IMR-90 (cell line): ENCODE data around the gene HAS3. TPM values are rescaled to one million over a fixed set of nuclear protein-coding genes. Genes with fewer than 3 reads are reported as not detected.

ENCODE experiments used
- ATAC-seq: fragments of 200-7000 bp; cut with Tn5 transposase; 2 replicates; pipeline ENCODE4 v1.9.1; 2020; ENCODE audit warnings: low read depth, mild to moderate bottlenecking, moderate library complexity
- BruUV-seq: library from RNA; stranded (reverse); fragments of 400-500 nt; replicated peaks from 2 replicates; lab custom pipeline; 2021; lab: Mats Ljungman, UMichigan
- CTCF ChIA-PET: fragments of 300-600 bp; formaldehyde crosslinking; extraction: SDS; loops from one replicate; lab custom pipeline; 2021; ENCODE audit warnings: antibody characterized with exemption; lab: Yijun Ruan, JAX
- POLR2A ChIA-PET: fragments of 300-600 bp; sonication (Branson Sonifier 250); formaldehyde crosslinking; loops from one replicate; lab custom pipeline; 2022; ENCODE audit warnings: antibody characterized with exemption; ENCODE audit not compliant: unreplicated experiment; lab: Charles Lee
- DNase-seq: peaks from one replicate; pipeline ENCODE4 v3.0.0; 2013
- H2AFZ ChIP-seq: replicated peaks from 2 replicates; pipeline ENCODE3; 2013; ENCODE audit warnings: low read length, mild to moderate bottlenecking; ENCODE audit not compliant: poor library complexity
- H2AK5ac ChIP-seq: 2 replicates; pipeline ENCODE4 v1.6.1; 2013; ENCODE audit warnings: low read depth, low read length, inconsistent platforms
- H2AK9ac ChIP-seq: replicated peaks from 2 replicates; pipeline ENCODE3; 2013; ENCODE audit warnings: mild to moderate bottlenecking, low read depth, low read length, moderate library complexity; ENCODE audit not compliant: poor library complexity
- H2BK120ac ChIP-seq: 2 replicates; pipeline ENCODE4 v1.6.1; 2013; ENCODE audit warnings: low read depth, low read length, inconsistent platforms
- H2BK15ac ChIP-seq: 3 replicates; pipeline ENCODE4 v1.6.1; 2013; ENCODE audit warnings: low read depth, low read length, inconsistent platforms
- H2BK20ac ChIP-seq: 2 replicates; pipeline ENCODE4 v1.6.1; 2013; ENCODE audit warnings: low read depth, mild to moderate bottlenecking, inconsistent platforms, low read length, moderate library complexity
- H2BK5ac ChIP-seq: 2 replicates; pipeline ENCODE4 v1.6.1; 2013; ENCODE audit warnings: mild to moderate bottlenecking, low read depth, low read length, inconsistent platforms; ENCODE audit not compliant: poor library complexity, severe bottlenecking
- H3K14ac ChIP-seq: replicated peaks from 2 replicates; pipeline ENCODE4 v1.6.1; 2013; ENCODE audit warnings: low read depth, low read length, inconsistent platforms
- H3K18ac ChIP-seq: 2 replicates; pipeline ENCODE4 v1.6.1; 2013; ENCODE audit warnings: low read depth, low read length, control low read depth
- H3K23ac ChIP-seq: 2 replicates; pipeline ENCODE4 v1.6.1; 2013; ENCODE audit warnings: low read depth, low read length, inconsistent platforms
- H3K27ac ChIP-seq: 2 replicates; pipeline ENCODE4 v1.5.1; 2013; ENCODE audit warnings: mild to moderate bottlenecking, control low read depth, low read length; ENCODE audit not compliant: insufficient read depth
- H3K27me3 ChIP-seq: 2 replicates; pipeline ENCODE4 v1.6.1; 2013; ENCODE audit warnings: low read length; ENCODE audit not compliant: control insufficient read depth, insufficient read depth
- H3K36me3 ChIP-seq: 2 replicates; pipeline ENCODE4 v1.6.1; 2013; ENCODE audit warnings: low read length, mixed read lengths; ENCODE audit not compliant: control insufficient read depth, insufficient read depth
- H3K4ac ChIP-seq: 2 replicates; pipeline ENCODE4 v1.6.1; 2013; ENCODE audit warnings: low read depth, low read length, inconsistent platforms
- H3K4me1 ChIP-seq: 2 replicates; pipeline ENCODE4 v1.6.1; 2013; ENCODE audit warnings: low read length, mixed read lengths; ENCODE audit not compliant: control insufficient read depth, insufficient read depth
- H3K4me2 ChIP-seq: 2 replicates; pipeline ENCODE4 v1.6.1; 2013; ENCODE audit warnings: low read depth, mild to moderate bottlenecking, control low read depth, low read length, moderate library complexity
- H3K4me3 ChIP-seq: 2 replicates; pipeline ENCODE4 v1.5.1; 2013; ENCODE audit warnings: low read depth, mild to moderate bottlenecking, control low read depth, low read length, moderate library complexity; ENCODE audit not compliant: insufficient read depth
- H3K56ac ChIP-seq: 2 replicates; pipeline ENCODE4 v1.6.1; 2013; ENCODE audit warnings: low read length, inconsistent platforms; ENCODE audit not compliant: insufficient read depth; ENCODE audit errors: extremely low read depth
- H3K79me1 ChIP-seq, 2 experiments: 2 replicates each; pipeline ENCODE4 v1.6.1; 2013; ENCODE audit warnings: low read length in 2 of 2, inconsistent platforms in 1 of 2, low read depth in 1 of 2
- H3K9ac ChIP-seq: 2 replicates; pipeline ENCODE4 v1.6.1; 2013; ENCODE audit warnings: low read depth, low read length, control low read depth
- H3K9me1 ChIP-seq: 2 replicates; pipeline ENCODE4 v1.6.1; 2013; ENCODE audit warnings: low read length, inconsistent platforms; ENCODE audit not compliant: insufficient read depth
- H3K9me3 ChIP-seq: 2 replicates; pipeline ENCODE4 v1.6.1; 2013; ENCODE audit warnings: low read length; ENCODE audit not compliant: control insufficient read depth, insufficient read depth
- H4K20me1 ChIP-seq: 2 replicates; pipeline ENCODE4 v1.6.1; 2013; ENCODE audit warnings: low read length, inconsistent platforms; ENCODE audit not compliant: insufficient read depth
- H4K5ac ChIP-seq: 2 replicates; pipeline ENCODE4 v1.6.1; 2013; ENCODE audit warnings: mild to moderate bottlenecking, low read depth, low read length, control low read depth
- H4K8ac ChIP-seq, 2 experiments: 2 replicates each; pipeline ENCODE4 v1.6.1; 2013; ENCODE audit warnings: low read depth in 2 of 2, low read length in 2 of 2, control low read depth in 1 of 2, inconsistent platforms in 1 of 2
- H4K91ac ChIP-seq: 2 replicates; pipeline ENCODE4 v1.6.1; 2013; ENCODE audit warnings: low read depth, low read length, inconsistent platforms; ENCODE audit not compliant: insufficient read depth
- BHLHE40 ChIP-seq: fragments of 150-350 bp; IDR thresholded peaks from 2 replicates; pipeline ENCODE4 v1.6.1; 2016; ENCODE audit warnings: mild to moderate bottlenecking, low read depth, low read length
- CEBPB ChIP-seq: IDR thresholded peaks from 2 replicates; pipeline ENCODE4 v1.6.1; 2012; ENCODE audit warnings: low read depth, low read length, improper control_type of control experiment
- CHD1 ChIP-seq: IDR thresholded peaks from 2 replicates; pipeline ENCODE4 v1.6.1; 2012; ENCODE audit warnings: low read depth, low read length, improper control_type of control experiment
- FOS ChIP-seq: fragments of 150-350 bp; IDR thresholded peaks from 2 replicates; pipeline ENCODE4 v1.6.1; 2016; ENCODE audit warnings: low read depth, low read length
- MAFK ChIP-seq: IDR thresholded peaks from 2 replicates; pipeline ENCODE4 v1.6.1; 2012; ENCODE audit warnings: low read depth, low read length, improper control_type of control experiment
- MAZ ChIP-seq: IDR thresholded peaks from 2 replicates; pipeline ENCODE4 v1.6.1; 2012; ENCODE audit warnings: low read depth, mild to moderate bottlenecking, low read length, improper control_type of control experiment, moderate library complexity, borderline replicate concordance
- NFE2L2 ChIP-seq: fragments of 150-350 bp; IDR thresholded peaks from 2 replicates; pipeline ENCODE4 v1.6.1; 2016; ENCODE audit warnings: low read depth, mild to moderate bottlenecking, low read length
- POLR2A ChIP-seq: IDR thresholded peaks from 2 replicates; pipeline ENCODE4 v1.6.1; 2012; ENCODE audit warnings: mild to moderate bottlenecking, low read depth, low read length
- RAD21 ChIP-seq: IDR thresholded peaks from 2 replicates; pipeline ENCODE4 v1.6.1; 2012; ENCODE audit warnings: low read length, improper control_type of control experiment
- RCOR1 ChIP-seq: IDR thresholded peaks from 2 replicates; pipeline ENCODE4 v1.6.1; 2012; ENCODE audit warnings: mild to moderate bottlenecking, low read length, improper control_type of control experiment; ENCODE audit not compliant: insufficient replicate concordance
- RFX5 ChIP-seq: IDR thresholded peaks from 2 replicates; pipeline ENCODE4 v1.8.0; 2012; ENCODE audit warnings: low read depth, mild to moderate bottlenecking, low read length, moderate library complexity
- WGBS, 2 experiments: methylation state at CpG; one replicate each; pipeline versions ENCODE4 v1.1.5 to v1.1.7; 2013; ENCODE audit warnings: missing lambda C conversion rate in 2 of 2; ENCODE audit not compliant: insufficient read length in 1 of 2; ENCODE audit errors: extremely low coverage in 2 of 2; 5-methylcytosine and 5-hydroxymethylcytosine counted together
- dilution Hi-C: fragments of 300-500 bp; cut with HindIII; formaldehyde crosslinking; loops from one replicate; pipeline ENCODE4 v1.14.3; 2018; ENCODE audit warnings: low sequenced_read_pairs; ENCODE audit not compliant: unreplicated experiment
- in situ Hi-C: fragments of 300-500 bp; cut with MboI; formaldehyde crosslinking; loops from 3 replicates; pipeline ENCODE4 v1.14.3; 2019; ENCODE audit warnings: low sequenced_read_pairs, inconsistent platforms, mixed read lengths
- intact Hi-C: fragments of 100-400 bp; cut with micrococcal nuclease; formaldehyde crosslinking; loops from 2 replicates; pipeline ENCODE4 v1.10.0; 2022
- polyA plus RNA-seq, 3 experiments: library from polyadenylated mRNA; depleted of rRNA; stranded (reverse); fragments of >200 nt; gene quantifications; 2 replicates each; pipeline ENCODE4 v1.2.3, GENCODE V29; 2012; ENCODE audit warnings: low replicate concordance in 1 of 3
- total RNA-seq: library from RNA; depleted of rRNA; stranded (reverse); fragments of >200 nt; gene quantifications from 2 replicates; pipeline ENCODE4 v1.2.3, GENCODE V29; 2012
- TF ChIP-seq, protein P1 (sequence below): fragments of 150-350 bp; IDR thresholded peaks from 2 replicates; pipeline ENCODE4 v1.6.1; 2017; ENCODE audit warnings: mild to moderate bottlenecking, antibody characterized with exemption, low read length, low read depth

The HAS3 gene
- total and polyA plus RNA-seq, 2 of the 4 experiments (the other 2 are of a cell fraction): 0.36 to 0.97 TPM

DNA sequence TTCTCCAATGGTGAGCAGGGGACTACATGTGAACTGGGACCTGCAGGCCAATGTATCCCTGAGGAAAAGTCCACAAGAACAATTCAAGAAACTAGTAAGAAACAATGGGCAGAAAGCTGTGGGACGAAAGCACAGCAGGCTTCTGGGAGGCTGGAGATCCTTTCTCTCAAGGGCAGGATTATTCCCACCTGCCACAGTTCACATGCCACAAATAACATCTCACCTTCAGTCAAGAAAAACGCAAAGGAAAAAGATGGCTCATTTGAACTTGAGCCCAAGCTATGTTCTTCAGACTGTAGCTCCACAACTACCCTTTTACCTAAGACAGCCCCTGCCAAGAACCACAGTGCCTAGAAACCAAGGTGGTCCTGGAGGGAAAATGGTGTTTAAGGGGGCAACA, 13.0 kb downstream of the HAS3 start:
- H4K20me1 ChIP-seq: peaks cover 15% of the 10 kb centered on the region
- no peak overlapping the region for H2BK5ac ChIP-seq
- no peak overlapping the region for H2BK15ac ChIP-seq
- no peak overlapping the region for H2BK120ac ChIP-seq
- ChIA-PET POLR2A (no interaction called here), CTCF (no interaction called here)
- H3K4ac ChIP-seq: no peak overlapping the region
- H3K56ac ChIP-seq: no peak overlapping the region
- in situ Hi-C loops: loop anchor here (5.0 to 10.0 kb wide), 3 partner anchors 144 to 414 kb away; no protein-coding TSS in a partner anchor
- intact Hi-C loops: no loop called here
- no peak overlapping the region for H3K9ac ChIP-seq
- no peak overlapping the region for H4K8ac ChIP-seq
- H3K4me2 ChIP-seq: no peak overlapping the region
- no peaks in the 10 kb centered on the region for H3K27me3 ChIP-seq
- H3K18ac ChIP-seq: no peak overlapping the region
- BruUV-seq: TSS peak; percentile 48
- TF ChIP-seq MAZ (no peak), NFE2L2 (no peak), FOS (no peak), RCOR1 (no peak), CEBPB (no peak), RFX5 (no peak), CHD1 (no peak), BHLHE40 (no peak), MAFK (no peak), POLR2A (no peak), RAD21 (no peak)
- TF ChIP-seq, protein P1, sequence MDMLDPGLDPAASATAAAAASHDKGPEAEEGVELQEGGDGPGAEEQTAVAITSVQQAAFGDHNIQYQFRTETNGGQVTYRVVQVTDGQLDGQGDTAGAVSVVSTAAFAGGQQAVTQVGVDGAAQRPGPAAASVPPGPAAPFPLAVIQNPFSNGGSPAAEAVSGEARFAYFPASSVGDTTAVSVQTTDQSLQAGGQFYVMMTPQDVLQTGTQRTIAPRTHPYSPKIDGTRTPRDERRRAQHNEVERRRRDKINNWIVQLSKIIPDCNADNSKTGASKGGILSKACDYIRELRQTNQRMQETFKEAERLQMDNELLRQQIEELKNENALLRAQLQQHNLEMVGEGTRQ: no peak
- dilution Hi-C loops: no loop called here
- no peaks in the 10 kb centered on the region for H3K9me3 ChIP-seq
- H3K23ac ChIP-seq: no peak overlapping the region
- peaks cover 33 to 60% of the 10 kb centered on the region in 2 experiments for H3K79me1 ChIP-seq
- no peaks in the 10 kb centered on the region for H3K4me1 ChIP-seq
- no peak overlapping the region for H2AK9ac ChIP-seq
- peaks cover 57% of the 10 kb centered on the region for H3K36me3 ChIP-seq
- peaks cover 6% of the 10 kb centered on the region for H3K9me1 ChIP-seq
- no peak overlapping the region for H2AFZ ChIP-seq
- no peak overlapping the region for H2AK5ac ChIP-seq
- H3K27ac ChIP-seq: no peak overlapping the region
- no peak overlapping the region for H4K5ac ChIP-seq
- ATAC-seq (no peak), DNase-seq (no peak)
- H4K91ac ChIP-seq: no peak overlapping the region
- no peak overlapping the region for H3K4me3 ChIP-seq
- WGBS, 2 experiments: no CpG with 5 or more reads among the region's 2 CpGs
- H3K14ac ChIP-seq: no peak overlapping the region
- H2BK20ac ChIP-seq: no peak overlapping the region
